GM10266 (cell line): Measurements from ENCODE around the gene RBM6.
"Not testable (repeated sequence)": the region's sequence is repeated elsewhere in the genome, so short reads cannot be mapped to it uniquely, and the experiment has no call there.

Source experiments
- DNase-seq: peaks from one replicate; pipeline ENCODE4 v3.0.0; 2012; ENCODE audit errors: extremely low spot score
- TF ChIP-seq, protein P1 (sequence below): IDR thresholded peaks from 2 replicates; pipeline ENCODE4 v1.5.1; 2012; ENCODE audit warnings: mild to moderate bottlenecking, low read depth; ENCODE audit not compliant: control insufficient read depth, insufficient read depth; ENCODE audit errors: missing control alignments

The RBM6 gene

DNA sequence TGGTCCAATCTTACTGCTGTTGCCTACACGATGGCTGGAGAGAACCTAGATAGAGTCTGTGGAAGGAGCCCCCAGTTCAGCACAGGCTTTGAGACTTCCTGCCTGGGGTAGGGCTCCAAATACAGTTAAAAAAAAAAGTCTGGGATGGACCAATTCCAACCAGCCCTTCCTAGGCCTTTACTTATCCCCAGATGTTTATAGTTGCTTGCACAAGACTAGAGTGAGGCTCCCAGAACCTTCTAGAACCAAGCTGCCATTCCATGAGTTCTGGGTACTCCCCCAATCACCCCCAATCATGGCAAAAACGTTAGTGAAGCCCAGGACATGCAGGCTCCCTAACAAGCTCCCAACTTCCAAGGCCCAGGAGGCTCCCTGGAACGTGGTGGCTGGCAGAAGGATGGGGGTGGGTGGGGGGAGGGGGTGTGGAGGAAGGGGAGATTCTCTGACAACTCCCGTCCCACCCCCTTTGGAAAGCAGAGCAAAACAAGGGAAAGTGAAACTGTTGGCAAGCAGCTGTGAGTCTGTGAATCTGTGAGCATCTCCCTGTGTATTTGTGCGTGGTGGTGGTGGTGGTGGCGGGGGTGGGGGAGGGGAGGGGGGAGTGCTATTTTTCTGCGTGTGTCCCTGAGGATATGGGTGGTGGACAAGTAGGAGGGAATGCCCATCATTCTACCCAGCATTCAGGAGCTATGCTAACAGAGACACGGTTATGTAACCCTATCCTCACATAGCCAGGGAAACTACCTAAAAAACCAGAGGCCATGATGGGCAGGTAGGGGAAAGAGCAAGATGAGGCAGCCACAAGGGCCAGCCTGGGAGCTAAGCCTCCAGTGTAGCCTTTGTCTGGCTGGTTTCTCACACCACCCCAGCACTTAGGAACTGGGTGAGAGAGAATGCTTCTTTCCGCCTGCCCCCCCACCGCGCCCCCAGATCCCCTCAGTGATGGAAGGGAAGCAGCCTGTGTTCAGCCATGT lies 38.3 kb upstream of the RBM6 start:
- TF ChIP-seq, protein P1, sequence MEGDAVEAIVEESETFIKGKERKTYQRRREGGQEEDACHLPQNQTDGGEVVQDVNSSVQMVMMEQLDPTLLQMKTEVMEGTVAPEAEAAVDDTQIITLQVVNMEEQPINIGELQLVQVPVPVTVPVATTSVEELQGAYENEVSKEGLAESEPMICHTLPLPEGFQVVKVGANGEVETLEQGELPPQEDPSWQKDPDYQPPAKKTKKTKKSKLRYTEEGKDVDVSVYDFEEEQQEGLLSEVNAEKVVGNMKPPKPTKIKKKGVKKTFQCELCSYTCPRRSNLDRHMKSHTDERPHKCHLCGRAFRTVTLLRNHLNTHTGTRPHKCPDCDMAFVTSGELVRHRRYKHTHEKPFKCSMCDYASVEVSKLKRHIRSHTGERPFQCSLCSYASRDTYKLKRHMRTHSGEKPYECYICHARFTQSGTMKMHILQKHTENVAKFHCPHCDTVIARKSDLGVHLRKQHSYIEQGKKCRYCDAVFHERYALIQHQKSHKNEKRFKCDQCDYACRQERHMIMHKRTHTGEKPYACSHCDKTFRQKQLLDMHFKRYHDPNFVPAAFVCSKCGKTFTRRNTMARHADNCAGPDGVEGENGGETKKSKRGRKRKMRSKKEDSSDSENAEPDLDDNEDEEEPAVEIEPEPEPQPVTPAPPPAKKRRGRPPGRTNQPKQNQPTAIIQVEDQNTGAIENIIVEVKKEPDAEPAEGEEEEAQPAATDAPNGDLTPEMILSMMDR = no peak
- peak; percentile 70 for DNase-seq

DNA sequence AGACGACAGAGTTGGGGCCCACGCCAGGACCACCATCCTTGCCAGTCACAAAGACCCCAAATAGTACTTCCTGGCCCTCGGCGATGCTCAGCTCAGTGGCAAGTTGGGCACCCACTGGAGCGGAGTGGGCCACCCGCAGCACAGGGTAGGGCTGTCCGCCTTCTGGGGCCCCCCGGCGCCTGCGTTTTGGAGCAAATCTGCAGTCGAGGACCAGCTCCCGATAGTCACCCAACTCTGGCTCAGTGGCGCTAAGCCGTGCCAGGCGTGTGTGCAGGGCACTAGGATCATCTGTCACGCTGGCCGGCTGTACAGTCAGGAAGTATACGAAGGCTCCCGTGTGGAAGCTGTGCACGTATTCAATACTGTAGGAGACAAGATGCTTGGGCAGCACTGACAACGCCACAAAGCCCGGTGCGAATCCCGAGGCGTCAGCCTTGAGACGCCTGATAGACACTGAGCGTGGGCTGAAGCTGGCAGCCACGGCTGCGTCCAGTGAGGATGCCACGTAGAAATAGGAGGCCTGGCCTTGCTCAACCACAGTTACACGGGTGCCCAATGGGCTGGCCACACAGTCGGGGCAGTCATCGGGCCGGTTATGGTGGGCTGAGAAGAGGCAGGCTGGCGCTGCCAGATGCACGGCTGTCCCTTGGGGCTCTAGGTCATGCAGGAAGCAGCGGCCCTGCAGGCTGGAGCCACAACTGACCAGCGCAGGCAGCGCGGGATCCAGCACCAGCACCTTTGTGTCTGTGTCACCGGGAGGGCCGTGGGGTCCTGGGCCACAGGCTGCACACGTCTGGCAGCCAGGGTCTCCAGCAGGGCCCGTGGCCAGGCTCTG lies 37.2 kb upstream of the RBM6 start:
- TF ChIP-seq, protein P1 = no peak
- no peak for DNase-seq

DNA sequence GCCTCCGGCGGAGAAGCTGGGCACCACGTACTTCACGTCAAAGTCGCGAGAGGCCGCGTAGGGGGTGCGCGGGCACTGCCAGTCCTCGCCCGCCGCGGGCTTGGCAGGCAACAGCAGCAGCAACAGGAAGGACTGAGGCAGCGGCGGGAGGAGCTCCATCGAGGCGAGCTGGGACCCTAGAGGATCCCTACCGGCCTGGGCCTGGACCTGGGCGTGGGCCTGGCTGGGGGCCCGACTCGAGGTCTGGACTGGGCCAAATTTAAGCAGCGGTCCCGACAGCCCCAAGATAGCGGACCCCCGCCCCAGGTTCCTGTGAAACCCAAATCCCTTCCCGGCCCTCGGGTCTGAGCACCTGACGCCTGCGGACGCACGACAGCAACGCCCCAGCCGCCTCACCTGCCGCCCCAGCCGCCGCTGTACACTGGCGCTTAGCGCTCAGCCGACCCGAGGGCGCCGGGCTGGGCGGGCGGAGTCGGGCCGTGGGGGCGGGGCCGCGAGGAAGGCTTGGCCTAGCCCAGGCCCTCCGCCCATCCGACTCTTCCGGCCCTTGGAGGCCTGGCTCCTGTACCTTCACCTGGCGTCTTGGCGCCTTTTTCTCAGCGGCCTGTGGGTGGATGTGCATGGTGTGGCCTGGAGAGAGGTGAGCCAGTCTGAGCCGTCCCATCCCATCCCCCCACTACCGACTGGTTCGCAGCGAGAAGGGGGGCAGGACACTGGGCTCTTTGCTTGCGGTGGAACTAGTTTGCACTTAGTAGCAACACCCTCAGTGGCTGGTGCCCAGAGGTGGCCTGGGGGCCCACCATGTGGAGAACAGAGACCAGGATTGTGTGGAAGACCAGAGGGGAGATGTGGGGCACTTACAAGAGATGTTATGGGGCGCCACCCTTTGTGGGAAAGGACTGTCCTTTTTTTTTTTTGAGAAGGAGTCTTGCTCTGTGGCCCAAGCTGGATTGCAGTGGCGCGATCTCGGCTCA lies 36.2 kb upstream of the RBM6 start, which contains the start of gene MST1R:
Gene MST1R, minus strand, starts transcription at position 423 of the 974 bp plus-strand sequence. Its CDS starts 264 bp downstream, at position 159.
- peak; percentile 84 for DNase-seq

DNA sequence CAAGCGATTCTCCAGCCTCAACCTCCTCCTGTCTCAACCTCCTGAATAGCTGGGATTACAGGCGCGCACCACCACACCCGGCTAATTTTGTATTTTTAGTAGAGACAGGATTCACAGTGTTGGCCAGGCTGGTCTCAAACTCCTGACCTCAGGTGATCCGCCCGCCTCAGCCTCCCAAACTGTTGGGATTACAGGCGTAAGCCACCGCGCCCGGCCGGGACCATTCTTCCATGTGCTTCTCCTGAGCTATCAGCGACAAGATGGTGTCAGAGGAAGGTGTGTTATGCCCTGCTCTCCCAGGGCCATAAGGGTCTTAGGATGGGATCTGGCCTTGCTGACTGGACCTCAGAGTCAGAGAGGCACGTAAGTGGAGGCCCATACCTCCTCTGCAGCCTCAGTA lies 35.5 kb upstream of the RBM6 start:
- not testable (repeated sequence) for DNase-seq

More for the DNA sequence above, 36.2 kb upstream of the RBM6 start, which contains the start of gene MST1R:
- TF ChIP-seq, protein P1 = no peak

DNA sequence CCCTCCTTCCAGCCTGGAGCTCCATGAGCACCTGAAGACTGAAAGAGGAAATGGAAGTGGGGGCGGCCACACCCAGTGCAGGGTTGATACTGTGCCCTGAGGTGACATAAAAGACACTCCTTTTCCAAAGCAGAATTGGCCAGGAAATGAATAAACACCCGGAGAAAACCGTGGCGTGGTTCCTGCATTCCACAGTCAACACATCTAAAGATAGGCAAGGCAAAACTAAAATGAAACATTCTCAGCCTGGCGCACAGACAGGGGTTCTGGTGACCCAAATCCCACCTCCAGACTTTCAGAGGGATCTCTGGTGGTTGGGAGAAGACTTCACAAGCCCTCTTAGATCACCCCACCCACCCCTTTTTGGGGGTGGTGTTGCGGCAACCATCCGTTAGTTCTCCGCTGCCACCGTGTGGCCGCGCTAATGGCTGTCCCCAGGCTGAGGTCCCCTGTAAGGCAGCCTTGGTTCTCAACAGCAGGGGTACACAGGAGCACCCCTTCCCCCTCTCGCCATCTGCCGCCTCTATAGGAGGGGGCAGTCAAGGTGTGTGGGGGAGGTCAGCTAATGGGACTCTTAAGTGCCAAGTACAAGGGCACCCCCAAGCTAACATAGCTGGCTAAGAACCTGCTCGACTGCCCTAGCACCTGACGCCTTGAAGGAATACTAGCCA lies 33.7 kb upstream of the RBM6 start:
- TF ChIP-seq, protein P1 = peak; percentile 75
- DNase-seq = peak; percentile 85

DNA sequence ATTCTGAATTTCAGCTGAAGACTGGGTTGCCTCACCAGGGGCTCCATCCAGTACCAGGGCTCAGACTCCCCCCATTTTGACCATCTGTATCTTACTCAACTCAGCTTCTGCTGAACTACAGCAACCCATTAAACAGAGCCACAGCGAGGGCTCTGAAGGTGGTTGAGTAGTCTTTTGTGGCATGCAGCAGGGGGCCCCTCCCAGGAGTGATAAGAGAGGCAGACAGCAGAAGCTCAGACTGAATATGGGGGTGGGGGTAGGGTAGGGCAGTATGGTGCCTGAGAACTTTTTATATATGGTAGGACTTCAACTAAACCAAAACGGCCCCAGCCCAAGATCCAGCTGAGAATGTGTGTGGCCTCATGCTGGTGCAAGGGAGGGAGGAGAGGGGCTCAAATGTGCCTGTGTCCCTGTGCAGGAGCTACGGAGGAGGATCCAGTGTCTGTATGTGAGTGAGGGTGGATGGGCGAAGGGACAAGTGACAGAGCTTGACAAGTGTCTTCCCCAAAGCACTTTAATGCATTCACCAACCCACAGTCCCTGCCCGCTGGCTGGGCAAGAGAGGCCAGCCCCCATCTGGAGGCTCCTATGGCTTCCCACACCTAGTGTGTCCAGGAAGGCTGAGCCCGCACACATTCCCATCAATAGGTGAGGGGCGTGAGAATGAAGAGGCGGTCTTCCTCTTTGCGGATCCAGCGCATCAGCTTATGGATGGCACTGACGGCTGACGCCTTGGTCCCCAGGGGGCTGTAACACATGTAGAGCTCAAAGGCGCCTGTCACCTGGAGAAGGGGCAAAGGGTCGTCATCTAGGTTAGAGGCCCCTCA lies 31.4 kb upstream of the RBM6 start:
- TF ChIP-seq, protein P1 = no peak
- DNase-seq = no peak
